ENCODE measurements around the gene ANAPC13.

DNA sequence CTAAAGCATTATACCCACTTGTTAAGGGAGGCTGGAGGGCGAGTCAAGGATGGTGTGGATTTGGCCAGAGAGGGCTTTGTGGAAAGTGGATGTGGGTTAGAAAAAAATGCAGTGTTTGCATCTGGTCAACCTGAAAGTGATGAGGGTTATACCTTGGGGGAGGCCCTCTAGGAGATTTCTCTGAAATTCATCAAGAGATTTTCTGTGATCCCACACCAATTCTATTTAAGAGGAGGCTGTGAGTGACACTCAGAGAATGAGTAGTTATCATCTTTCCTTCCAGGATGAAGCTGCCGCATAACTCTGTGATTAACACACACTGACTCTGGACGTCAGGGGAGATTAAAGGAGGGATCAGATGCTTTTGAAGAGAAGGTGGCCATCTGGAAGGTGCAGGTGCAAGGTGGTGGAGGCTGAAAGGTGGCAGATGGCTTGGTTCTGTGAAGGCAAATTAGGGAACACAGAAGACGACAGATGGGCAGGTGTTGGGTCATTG lies 54.8 kb downstream of the ANAPC13 start:
- TF ChIP-seq, protein P1, sequence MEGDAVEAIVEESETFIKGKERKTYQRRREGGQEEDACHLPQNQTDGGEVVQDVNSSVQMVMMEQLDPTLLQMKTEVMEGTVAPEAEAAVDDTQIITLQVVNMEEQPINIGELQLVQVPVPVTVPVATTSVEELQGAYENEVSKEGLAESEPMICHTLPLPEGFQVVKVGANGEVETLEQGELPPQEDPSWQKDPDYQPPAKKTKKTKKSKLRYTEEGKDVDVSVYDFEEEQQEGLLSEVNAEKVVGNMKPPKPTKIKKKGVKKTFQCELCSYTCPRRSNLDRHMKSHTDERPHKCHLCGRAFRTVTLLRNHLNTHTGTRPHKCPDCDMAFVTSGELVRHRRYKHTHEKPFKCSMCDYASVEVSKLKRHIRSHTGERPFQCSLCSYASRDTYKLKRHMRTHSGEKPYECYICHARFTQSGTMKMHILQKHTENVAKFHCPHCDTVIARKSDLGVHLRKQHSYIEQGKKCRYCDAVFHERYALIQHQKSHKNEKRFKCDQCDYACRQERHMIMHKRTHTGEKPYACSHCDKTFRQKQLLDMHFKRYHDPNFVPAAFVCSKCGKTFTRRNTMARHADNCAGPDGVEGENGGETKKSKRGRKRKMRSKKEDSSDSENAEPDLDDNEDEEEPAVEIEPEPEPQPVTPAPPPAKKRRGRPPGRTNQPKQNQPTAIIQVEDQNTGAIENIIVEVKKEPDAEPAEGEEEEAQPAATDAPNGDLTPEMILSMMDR (conservative IDR thresholded peaks at IDR 0.05) = no peak
- no peak for TF ChIP-seq EZH2 (IDR thresholded peaks at IDR 0.05; ENCODE audit: low read depth)

Data from PC-9 (cell line).